GM12878 (cell line): Measurements from ENCODE around the gene DNAJA2. TPM values are rescaled to one million over a fixed set of nuclear protein-coding genes. Genes with fewer than 3 reads are reported as not detected.
A peak's percentile ranks its signal among the peaks of the same experiment; 100 is the strongest.

Source experiments
- ATF3 ChIP-seq: IDR thresholded peaks from 2 replicates; pipeline ENCODE4 v1.6.1; 2011; ENCODE audit warnings: low read depth, mild to moderate bottlenecking, low read length, moderate library complexity, borderline replicate concordance; ENCODE audit errors: extremely low read depth
- CBX3 ChIP-seq: fragments of 200-600 bp; sonication (generic); IDR thresholded peaks from 2 replicates; pipeline ENCODE4 v1.6.1; 2016; ENCODE audit warnings: low read depth, borderline replicate concordance
- IKZF2 ChIP-seq, 2 experiments: fragments of 450-650 bp; IDR thresholded peaks; 2 replicates each; pipeline ENCODE4 v1.6.1; 2017; ENCODE audit warnings: mild to moderate bottlenecking in 2 of 2, moderate library complexity in 2 of 2
- MTA2 ChIP-seq: fragments of 450-650 bp; IDR thresholded peaks from 2 replicates; pipeline ENCODE4 v1.6.1; 2016; ENCODE audit warnings: low read depth, mild to moderate bottlenecking, moderate library complexity
- MTA3 ChIP-seq: IDR thresholded peaks from 2 replicates; pipeline ENCODE4 v1.6.1; 2012; ENCODE audit warnings: low read length, inconsistent platforms, borderline replicate concordance
- NFIC ChIP-seq: IDR thresholded peaks from 2 replicates; pipeline ENCODE4 v1.6.1; 2012; ENCODE audit warnings: low read depth, mild to moderate bottlenecking, inconsistent platforms, low read length, moderate library complexity
- NFYB ChIP-seq: IDR thresholded peaks from 2 replicates; pipeline ENCODE4 v1.6.1; 2011; ENCODE audit warnings: low read depth, mild to moderate bottlenecking, low read length, improper control_type of control experiment, moderate library complexity; ENCODE audit not compliant: insufficient read depth
- PAX8 ChIP-seq: fragments of 450-650 bp; IDR thresholded peaks from 2 replicates; pipeline ENCODE4 v1.6.1; 2017; ENCODE audit warnings: mild to moderate bottlenecking, moderate library complexity
- POLR2AphosphoS5 ChIP-seq: IDR thresholded peaks from 2 replicates; pipeline ENCODE4 v1.6.1; 2011; ENCODE audit warnings: mild to moderate bottlenecking, low read length, inconsistent platforms
- SPI1 ChIP-seq: IDR thresholded peaks from 2 replicates; pipeline ENCODE4 v1.6.1; 2011; ENCODE audit warnings: low read depth, mild to moderate bottlenecking, low read length, moderate library complexity, borderline replicate concordance; ENCODE audit not compliant: insufficient read depth
- SUZ12 ChIP-seq: fragments of 200-600 bp; sonication (generic); IDR thresholded peaks from one replicate; pipeline ENCODE4 v1.6.1; 2018; ENCODE audit warnings: antibody characterized with exemption, mild to moderate bottlenecking; ENCODE audit not compliant: unreplicated experiment
- YBX1 ChIP-seq: fragments of 450-650 bp; IDR thresholded peaks from 2 replicates; pipeline ENCODE4 v1.6.1; 2016; ENCODE audit warnings: antibody characterized with exemption
- ZBED1 ChIP-seq: IDR thresholded peaks from 2 replicates; pipeline ENCODE4 v1.6.1; 2016; ENCODE audit warnings: borderline replicate concordance
- ZNF24 ChIP-seq: fragments of 450-650 bp; IDR thresholded peaks from 2 replicates; pipeline ENCODE4 v1.6.1; 2017; ENCODE audit warnings: antibody characterized with exemption, mild to moderate bottlenecking
- polyA plus RNA-seq, 11 experiments: library from polyadenylated mRNA; depleted of rRNA in 4 of 11; unstranded in 6 of 11; stranded (reverse) in 5 of 11; fragments of >200 nt; fragmentation: Nextera tagmentation in 4 of 11; fragmentation: Illumina TruSeq in 1 of 11; extraction: Ambion mirVana in 4 of 11; extraction: Trizol in 1 of 11; gene quantifications; 1 replicate in 1 of 11; 2 replicates in 10 of 11; pipeline versions ENCODE4 v1.2.1 to v1.2.3, GENCODE V29; 2011 to 2016; ENCODE audit warnings: inconsistent platforms in 2 of 11, missing spikeins in 2 of 11, low read depth in 1 of 11
- total RNA-seq, 4 experiments: library from RNA; depleted of rRNA in 3 of 4; stranded (reverse); fragments of >200 nt in 3 of 4; fragmentation: Illumina TruSeq in 1 of 4; extraction: Trizol in 1 of 4; gene quantifications; 2 replicates each; pipeline versions ENCODE4 v1.2.1 to v1.2.3, GENCODE V29; 2013 to 2021
- TF ChIP-seq, protein P1 (sequence below): IDR thresholded peaks from 2 replicates; pipeline ENCODE4 v1.6.1; 2012; ENCODE audit warnings: improper control_type of control experiment, low read depth, low read length; ENCODE audit not compliant: insufficient replicate concordance

DNAJA2 gene
- total and polyA plus RNA-seq, 10 of the 15 experiments (the other 5 are each of a cell fraction or from before 2014, with no cell fraction given): 26.2 to 96.4 (median 58.1) TPM

GRCh38 chr16:47016700-47017133 lies 43.2 kb upstream of the DNAJA2 start (continued):
- peak; percentile 79; the same call in 1 of the 2 replicates for TF ChIP-seq NFIC
- TF ChIP-seq ZBED1: 0 out of 2 replicates have a peak, but pooled peaks have one; percentile 55
- TF ChIP-seq ATF3: no peak
- TF ChIP-seq CBX3: no peak
- TF ChIP-seq, protein P1, sequence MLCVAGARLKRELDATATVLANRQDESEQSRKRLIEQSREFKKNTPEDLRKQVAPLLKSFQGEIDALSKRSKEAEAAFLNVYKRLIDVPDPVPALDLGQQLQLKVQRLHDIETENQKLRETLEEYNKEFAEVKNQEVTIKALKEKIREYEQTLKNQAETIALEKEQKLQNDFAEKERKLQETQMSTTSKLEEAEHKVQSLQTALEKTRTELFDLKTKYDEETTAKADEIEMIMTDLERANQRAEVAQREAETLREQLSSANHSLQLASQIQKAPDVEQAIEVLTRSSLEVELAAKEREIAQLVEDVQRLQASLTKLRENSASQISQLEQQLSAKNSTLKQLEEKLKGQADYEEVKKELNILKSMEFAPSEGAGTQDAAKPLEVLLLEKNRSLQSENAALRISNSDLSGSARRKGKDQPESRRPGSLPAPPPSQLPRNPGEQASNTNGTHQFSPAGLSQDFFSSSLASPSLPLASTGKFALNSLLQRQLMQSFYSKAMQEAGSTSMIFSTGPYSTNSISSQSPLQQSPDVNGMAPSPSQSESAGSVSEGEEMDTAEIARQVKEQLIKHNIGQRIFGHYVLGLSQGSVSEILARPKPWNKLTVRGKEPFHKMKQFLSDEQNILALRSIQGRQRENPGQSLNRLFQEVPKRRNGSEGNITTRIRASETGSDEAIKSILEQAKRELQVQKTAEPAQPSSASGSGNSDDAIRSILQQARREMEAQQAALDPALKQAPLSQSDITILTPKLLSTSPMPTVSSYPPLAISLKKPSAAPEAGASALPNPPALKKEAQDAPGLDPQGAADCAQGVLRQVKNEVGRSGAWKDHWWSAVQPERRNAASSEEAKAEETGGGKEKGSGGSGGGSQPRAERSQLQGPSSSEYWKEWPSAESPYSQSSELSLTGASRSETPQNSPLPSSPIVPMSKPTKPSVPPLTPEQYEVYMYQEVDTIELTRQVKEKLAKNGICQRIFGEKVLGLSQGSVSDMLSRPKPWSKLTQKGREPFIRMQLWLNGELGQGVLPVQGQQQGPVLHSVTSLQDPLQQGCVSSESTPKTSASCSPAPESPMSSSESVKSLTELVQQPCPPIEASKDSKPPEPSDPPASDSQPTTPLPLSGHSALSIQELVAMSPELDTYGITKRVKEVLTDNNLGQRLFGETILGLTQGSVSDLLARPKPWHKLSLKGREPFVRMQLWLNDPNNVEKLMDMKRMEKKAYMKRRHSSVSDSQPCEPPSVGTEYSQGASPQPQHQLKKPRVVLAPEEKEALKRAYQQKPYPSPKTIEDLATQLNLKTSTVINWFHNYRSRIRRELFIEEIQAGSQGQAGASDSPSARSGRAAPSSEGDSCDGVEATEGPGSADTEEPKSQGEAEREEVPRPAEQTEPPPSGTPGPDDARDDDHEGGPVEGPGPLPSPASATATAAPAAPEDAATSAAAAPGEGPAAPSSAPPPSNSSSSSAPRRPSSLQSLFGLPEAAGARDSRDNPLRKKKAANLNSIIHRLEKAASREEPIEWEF: peak; percentile 80
- no peak for TF ChIP-seq ZNF24
- TF ChIP-seq IKZF2 (IDR thresholded peaks at IDR 0.05): peak; percentile 87 to 91; a peak in 3 of 4 replicates
- TF ChIP-seq MTA2: peak; percentile 68
- peak; percentile 72; the same call in 1 of the 2 replicates for TF ChIP-seq POLR2AphosphoS5
- TF ChIP-seq SUZ12: no peak
- no peak for TF ChIP-seq MTA3
- TF ChIP-seq PAX8: no peak
- no peak for TF ChIP-seq YBX1
- no peak for TF ChIP-seq NFYB
- peak; percentile 31; the same call in 1 of the 2 replicates for TF ChIP-seq SPI1
